Measurements from ENCODE around the gene PRUNE2. TPM values are rescaled to one million over a fixed set of nuclear protein-coding genes. Genes with fewer than 3 reads are reported as not detected.

PRUNE2 gene
- total and polyA plus RNA-seq, 2 of the 13 experiments (the other 11 are each of a cell fraction or from before 2014, with no cell fraction given) = 0.02 TPM; not detected in 1

DNA sequence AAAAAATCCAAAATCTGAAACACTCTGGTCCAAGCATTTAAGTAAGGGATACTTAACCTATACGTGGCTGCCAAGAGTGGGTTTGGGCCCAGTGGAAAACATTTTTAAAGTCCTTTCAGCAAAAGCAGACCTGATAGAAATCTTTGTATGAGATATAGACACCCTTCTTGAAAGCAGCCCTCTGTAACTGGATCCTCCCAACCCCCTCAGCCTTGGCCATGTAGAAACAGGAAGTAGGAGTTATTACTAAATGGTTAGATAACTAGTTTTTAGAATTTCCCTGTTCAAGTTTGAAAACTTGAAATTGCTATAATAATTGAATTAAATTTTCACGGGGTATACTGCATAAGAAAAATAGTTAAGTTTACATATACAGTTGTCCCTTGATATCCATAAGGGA, 253.0 kb downstream of the PRUNE2 start:
- H3K9me3 ChIP-seq (ENCODE audit: low read length) = no peaks in the 10 kb centered on the region
- POLR2A ChIA-PET = no interaction called here
- no peak for DNase-seq (ENCODE audit: low spot score)
- no peaks in the 10 kb centered on the region for H4K20me1 ChIP-seq (ENCODE audit: insufficient read depth, low read length)
- no peak overlapping the region for H3K4me2 ChIP-seq (ENCODE audit: low read depth, low read length)
- H2AFZ ChIP-seq (ENCODE audit: low read length) = no peak overlapping the region
- H3K4me1 ChIP-seq (ENCODE audit: insufficient read depth, low read length) = no peaks in the 10 kb centered on the region
- TF ChIP-seq ARID2 (CRISPR knock-in tag; IDR thresholded peaks at IDR 0.05; ENCODE audit: borderline replicate concordance) = no peak
- TF ChIP-seq ZNF275 (CRISPR knock-in tag; IDR thresholded peaks at IDR 0.05; ENCODE audit: borderline replicate concordance) = no peak
- TF ChIP-seq E2F1 (CRISPR knock-in tag; IDR thresholded peaks at IDR 0.05) = no peak
- no peak for TF ChIP-seq ZBTB20 (CRISPR knock-in tag; IDR thresholded peaks at IDR 0.05; ENCODE audit: borderline replicate concordance, low read depth)
- TF ChIP-seq HDAC6 (IDR thresholded peaks at IDR 0.05; ENCODE audit: low read depth, low read length) = no peak
- TF ChIP-seq CBX2 (IDR thresholded peaks at IDR 0.05; ENCODE audit: low read depth, low read length) = no peak
- TF ChIP-seq CBX2 (CRISPR knock-in tag; IDR thresholded peaks at IDR 0.05; ENCODE audit: low read depth) = no peak
- TF ChIP-seq ERF (CRISPR knock-in tag; IDR thresholded peaks at IDR 0.05) = no peak
- TF ChIP-seq ZNF318 (CRISPR knock-in tag; IDR thresholded peaks at IDR 0.05) = no peak
- no peak for TF ChIP-seq RFXANK (CRISPR knock-in tag; IDR thresholded peaks at IDR 0.05)
- TF ChIP-seq ZNF234 (CRISPR knock-in tag; conservative IDR thresholded peaks at IDR 0.05) = no peak
- no peaks in the 10 kb centered on the region for H3K27me3 ChIP-seq (ENCODE audit: control insufficient read depth in 1 of 2, insufficient read depth in 2 of 2, low read length in 2 of 2)
- no peaks in the 10 kb centered on the region for H3K36me3 ChIP-seq (replicated peaks in 1 of 2; ENCODE audit: control insufficient read depth in 1 of 2, insufficient read depth in 2 of 2, low read length in 2 of 2)
- H3K9ac ChIP-seq (ENCODE audit: insufficient read depth, low read depth, low read length) = no peak overlapping the region
- intact Hi-C loops (cut with micrococcal nuclease; ENCODE audit: unreplicated experiment) = no loop called here
- CTCF ChIA-PET (ENCODE audit: low intra/inter-chr PET ratio, low total read pairs) = no interaction called here
- FAIRE-seq = no peak
- ATAC-seq = no peak
- H3K4me3 ChIP-seq (replicated peaks in 1 of 3; ENCODE audit: insufficient read depth in 1 of 3, low read depth in 2 of 3, low read length in 3 of 3) = no peak overlapping the region
- in situ Hi-C loops (cut with HindIII; ENCODE audit: extremely low pct_ligation_motif_present, low pct_unique_long_range_greater_than_20kb) = no loop called here
- H3K79me2 ChIP-seq (ENCODE audit: insufficient read depth, low read length) = no peaks in the 10 kb centered on the region
- BruUV-seq (replicated peaks) = no TSS peak
- H3K27ac ChIP-seq (ENCODE audit: extremely low read length, insufficient read depth, low read length) = no peak overlapping the region
- 0% methylated on average over 2 of the region's 2 CpGs for WGBS (ENCODE audit: low lambda C conversion rate)

Measured in HepG2 (cell line).